HepG2 (cell line): ENCODE data around the gene CACNA1C. TPM values are rescaled to one million over a fixed set of nuclear protein-coding genes. Genes with fewer than 3 reads are reported as not detected.

Experiments
- ATAC-seq: fragments of 200-7000 bp; cut with Tn5 transposase; 3 replicates; pipeline ENCODE4 v1.9.1; 2020; ENCODE audit warnings: mild to moderate bottlenecking, moderate library complexity
- BruUV-seq: library from RNA; stranded (reverse); fragments of 400-500 nt; replicated peaks from 2 replicates; lab custom pipeline; 2021; lab: Mats Ljungman, UMichigan
- CTCF ChIA-PET: fragments of 300-600 bp; formaldehyde crosslinking; extraction: SDS; loops from one replicate; lab custom pipeline; 2021; ENCODE audit warnings: low total read pairs, inconsistent platforms, low intra/inter-chr PET ratio; lab: Yijun Ruan, JAX
- POLR2A ChIA-PET: fragments of 350-600 bp; sonication (Branson Sonifier 250); formaldehyde crosslinking; loops from one replicate; lab custom pipeline; 2020; ENCODE audit warnings: antibody characterized with exemption, inconsistent platforms; lab: Yijun Ruan, JAX
- DNase-seq: peaks from one replicate; pipeline ENCODE4 v3.0.0-alpha.2; 2015; ENCODE audit warnings: low spot score
- FAIRE-seq: peaks from 3 replicates; lab custom pipeline; 2011; peaks lifted over from hg19 to GRCh38; lab: Jason Lieb, UNC
- H2AFZ ChIP-seq: one replicate; pipeline ENCODE4 v1.6.1; 2011; ENCODE audit warnings: low read length, inconsistent platforms
- H3K27ac ChIP-seq: fragments of 300-600 bp; 3 replicates; pipeline ENCODE4 v1.8.0; 2011; ENCODE audit warnings: mixed run types, mild to moderate bottlenecking, mixed read lengths, low read length, inconsistent platforms; ENCODE audit not compliant: insufficient read depth; ENCODE audit errors: extremely low read length
- H3K27me3 ChIP-seq, 2 experiments: fragments of 200-600 bp in 1 of 2; 2 replicates in 1 of 2; 3 replicates in 1 of 2; pipeline versions ENCODE4 v1.6.0 to v1.8.0; 2011; ENCODE audit warnings: low read length in 2 of 2, mild to moderate bottlenecking in 2 of 2, moderate library complexity in 2 of 2, inconsistent platforms in 1 of 2; ENCODE audit not compliant: insufficient read depth in 2 of 2, control insufficient read depth in 1 of 2
- H3K36me3 ChIP-seq, 2 experiments: fragments of 200-600 bp in 1 of 2; replicated peaks in 1 of 2; 2 replicates in 1 of 2; 3 replicates in 1 of 2; pipeline versions ENCODE4 v1.5.1 to v1.8.0; 2011; ENCODE audit warnings: low read length in 2 of 2, inconsistent platforms in 1 of 2; ENCODE audit not compliant: insufficient read depth in 2 of 2, control insufficient read depth in 1 of 2
- H3K4me1 ChIP-seq: 2 replicates; pipeline ENCODE4 v1.5.1; 2012; ENCODE audit warnings: low read length, inconsistent platforms; ENCODE audit not compliant: insufficient read depth
- H3K4me2 ChIP-seq: 2 replicates; pipeline ENCODE4 v1.6.0; 2011; ENCODE audit warnings: low read depth, low read length, inconsistent platforms
- H3K4me3 ChIP-seq, 3 experiments: fragments of 200-600 bp in 1 of 3; sonication (generic), shearing (Covaris generic) in 1 of 3; replicated peaks in 1 of 3; 2 replicates each; pipeline ENCODE4 v1.5.1; 2011 to 2016; ENCODE audit warnings: low read length in 3 of 3, inconsistent platforms in 2 of 3, low read depth in 2 of 3, mild to moderate bottlenecking in 2 of 3, control low read depth in 1 of 3, mixed read lengths in 1 of 3; ENCODE audit not compliant: insufficient read depth in 1 of 3
- H3K79me2 ChIP-seq: one replicate; pipeline ENCODE4 v1.6.1; 2011; ENCODE audit warnings: low read length, inconsistent platforms; ENCODE audit not compliant: insufficient read depth
- H3K9ac ChIP-seq: 2 replicates; pipeline ENCODE4 v1.6.0; 2011; ENCODE audit warnings: mild to moderate bottlenecking, low read depth, low read length, inconsistent platforms; ENCODE audit not compliant: insufficient read depth
- H3K9me3 ChIP-seq: 2 replicates; pipeline ENCODE4 v1.5.1; 2012; ENCODE audit warnings: mild to moderate bottlenecking, low read length
- H4K20me1 ChIP-seq: 2 replicates; pipeline ENCODE4 v1.6.0; 2011; ENCODE audit warnings: inconsistent platforms, mild to moderate bottlenecking, low read length, moderate library complexity; ENCODE audit not compliant: insufficient read depth
- FLYWCH1 ChIP-seq: sonication (generic); formaldehyde crosslinking; IDR thresholded peaks from 2 replicates; pipeline ENCODE4 v1.8.1; 2023; ENCODE audit warnings: mild to moderate bottlenecking, missing genetic modification reagents
- GFI1 ChIP-seq: sonication (generic); formaldehyde crosslinking; IDR thresholded peaks from 2 replicates; pipeline ENCODE4 v1.5.0; 2020; ENCODE audit warnings: missing genetic modification reagents, mild to moderate bottlenecking, borderline replicate concordance
- GLI4 ChIP-seq: sonication (generic); formaldehyde crosslinking; IDR thresholded peaks from 2 replicates; pipeline ENCODE4 v1.5.1; 2020; ENCODE audit warnings: missing genetic modification reagents, mild to moderate bottlenecking, moderate library complexity, borderline replicate concordance
- HNRNPL ChIP-seq: fragments of 200-400 bp; formaldehyde crosslinking; IDR thresholded peaks from 2 replicates; pipeline ENCODE4 v1.6.1; 2017; ENCODE audit warnings: mild to moderate bottlenecking, low read depth, low read length
- HNRNPLL ChIP-seq: fragments of 200-400 bp; formaldehyde crosslinking; IDR thresholded peaks from 2 replicates; pipeline ENCODE4 v1.6.1; 2017; ENCODE audit warnings: mild to moderate bottlenecking, low read depth, low read length; ENCODE audit not compliant: poor library complexity, severe bottlenecking
- NCOA1 ChIP-seq: sonication (generic); formaldehyde crosslinking; IDR thresholded peaks from 2 replicates; pipeline ENCODE4 v1.9.0; 2021; ENCODE audit warnings: missing genetic modification reagents
- PAF1 ChIP-seq: IDR thresholded peaks from 2 replicates; pipeline ENCODE4 v1.6.1; 2016; ENCODE audit warnings: missing genetic modification reagents, missing compliant biosample characterization
- RFXANK ChIP-seq: IDR thresholded peaks from 2 replicates; pipeline ENCODE4 v1.6.1; 2016
- SIN3B ChIP-seq: fragments of 150-350 bp; IDR thresholded peaks from 2 replicates; pipeline ENCODE4 v1.6.1; 2014; ENCODE audit warnings: low read length
- SMARCE1 ChIP-seq: fragments of 450-650 bp; IDR thresholded peaks from 2 replicates; pipeline ENCODE4 v1.6.1; 2017; ENCODE audit warnings: borderline replicate concordance
- TBP ChIP-seq: sonication (generic); formaldehyde crosslinking; IDR thresholded peaks from 2 replicates; pipeline ENCODE4 v1.5.0; 2020; ENCODE audit warnings: missing genetic modification reagents
- ZFP41 ChIP-seq: sonication (generic); formaldehyde crosslinking; IDR thresholded peaks from 2 replicates; pipeline ENCODE4 v1.4.0; 2020; ENCODE audit warnings: mild to moderate bottlenecking, missing genetic modification reagents, borderline replicate concordance
- ZNF136 ChIP-seq: sonication (generic); formaldehyde crosslinking; IDR thresholded peaks from 2 replicates; pipeline ENCODE4 v1.8.1; 2022; ENCODE audit warnings: low read depth, mild to moderate bottlenecking, moderate library complexity, missing genetic modification reagents
- ZNF333 ChIP-seq: sonication (generic); formaldehyde crosslinking; IDR thresholded peaks from 2 replicates; pipeline ENCODE4 v1.4.0; 2020; ENCODE audit warnings: mild to moderate bottlenecking, missing genetic modification reagents, borderline replicate concordance
- WGBS: methylation state at CpG from one replicate; pipeline ENCODE4 v1.1.6; 2017; ENCODE audit warnings: low lambda C conversion rate; 5-methylcytosine and 5-hydroxymethylcytosine counted together
- in situ Hi-C: cut with HindIII; loops from 2 replicates; pipeline ENCODE4 v1.10.0; 2017; ENCODE audit warnings: low pct_unique_long_range_greater_than_20kb; ENCODE audit not compliant: extremely low pct_ligation_motif_present
- intact Hi-C: fragments of 100-400 bp; cut with micrococcal nuclease; formaldehyde crosslinking; loops from one replicate; pipeline ENCODE4 v1.10.0; 2022; ENCODE audit not compliant: unreplicated experiment
- polyA plus RNA-seq, 8 experiments: library from polyadenylated mRNA; depleted of rRNA in 3 of 8; stranded (reverse) in 7 of 8; unstranded in 1 of 8; fragments of >200 nt; fragmentation: Illumina TruSeq in 4 of 8; extraction: Trizol in 4 of 8; gene quantifications; 2 replicates each; pipeline versions ENCODE4 v1.2.1 to v1.2.3, GENCODE V29; 2011 to 2016; ENCODE audit warnings: low read depth in 4 of 8, missing spikeins in 1 of 8, mixed read lengths in 1 of 8; ENCODE audit not compliant: insufficient read depth in 1 of 8
- total RNA-seq, 5 experiments: library from RNA; depleted of rRNA; stranded (reverse); fragments of >200 nt; fragmentation: Illumina TruSeq; extraction: Trizol; gene quantifications; 2 replicates each; pipeline ENCODE4 v1.2.3, GENCODE V29; 2016; ENCODE audit warnings: low read depth in 1 of 5
- TF ChIP-seq, protein P1 (sequence below): sonication (generic); formaldehyde crosslinking; IDR thresholded peaks from 2 replicates; pipeline ENCODE4 v1.9.0; 2021; ENCODE audit warnings: missing genetic modification reagents, mild to moderate bottlenecking, borderline replicate concordance

CACNA1C gene
- total and polyA plus RNA-seq, 2 of the 13 experiments (the other 11 are each of a cell fraction or from before 2014, with no cell fraction given): not detected

DNA sequence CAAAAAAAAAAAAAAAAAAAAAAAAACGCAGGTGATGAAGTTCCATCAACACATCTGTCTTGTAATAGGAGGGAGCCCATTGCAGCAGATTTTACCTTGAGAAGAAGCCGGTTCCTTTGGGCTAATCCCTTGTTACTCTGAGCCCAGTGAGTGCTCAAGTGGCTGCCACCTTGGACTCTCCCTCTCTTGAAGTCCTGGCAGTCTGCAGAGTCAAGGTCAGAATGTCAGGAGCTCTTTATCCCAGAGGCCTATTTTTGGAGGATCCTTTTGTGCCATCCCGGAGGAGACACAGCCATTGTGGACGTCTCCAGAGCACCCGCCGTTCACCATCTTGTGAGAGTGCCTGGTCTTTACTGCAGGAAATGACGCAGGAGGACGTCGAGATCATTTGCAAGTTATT is 397.8 kb downstream of the CACNA1C start (continued):
- TF ChIP-seq GFI1 (CRISPR knock-in tag): no peak
- no peak for TF ChIP-seq HNRNPL
- no peak for TF ChIP-seq RFXANK (CRISPR knock-in tag)
- no peak for TF ChIP-seq TBP (CRISPR knock-in tag)
- TF ChIP-seq ZNF136 (CRISPR knock-in tag): no peak
- no peak for TF ChIP-seq FLYWCH1 (CRISPR knock-in tag)
- TF ChIP-seq ZNF333 (CRISPR knock-in tag): no peak

DNA sequence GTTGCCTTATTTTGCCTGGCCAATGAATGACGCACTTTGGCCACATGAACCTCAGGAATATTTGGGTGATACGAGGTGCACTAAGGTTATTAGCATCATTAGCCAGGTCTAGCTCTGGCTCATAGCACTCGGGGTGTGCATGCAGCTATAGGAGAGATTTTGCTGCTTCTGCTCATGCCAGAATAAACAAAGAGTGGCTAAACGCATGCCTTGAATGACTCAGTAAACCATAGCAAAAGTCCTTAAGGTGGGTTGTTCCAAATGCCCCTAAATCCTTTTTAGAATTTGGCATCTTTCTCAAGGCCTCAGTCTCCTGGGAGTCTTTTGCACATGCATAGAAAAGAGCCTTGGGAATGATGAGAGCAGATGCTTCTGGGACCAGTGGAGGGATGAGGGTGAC is 398.2 kb downstream of the CACNA1C start:
- Histone ChIP-seq H3K9me3 (no peaks in the 10 kb centered on the region), H3K4me3 (no peak overlapping the region), H3K4me2 (no peak overlapping the region), H3K27ac (no peak overlapping the region), H3K79me2 (no peaks in the 10 kb centered on the region), H3K27me3 (peaks cover 8 to 42% of the 10 kb centered on the region in 2 experiments; a peak in 4 of 5 replicates), H3K9ac (no peak overlapping the region)
- intact Hi-C loops: no loop called here
- no TSS peak for BruUV-seq
- DNase-seq: no peak
- no peak for TF ChIP-seq HNRNPLL
- no peak for TF ChIP-seq ZFP41 (CRISPR knock-in tag)
- TF ChIP-seq NCOA1: no peak
- no peak for TF ChIP-seq SIN3B
- TF ChIP-seq GLI4: no peak
- TF ChIP-seq SMARCE1: no peak
- TF ChIP-seq, protein P1, sequence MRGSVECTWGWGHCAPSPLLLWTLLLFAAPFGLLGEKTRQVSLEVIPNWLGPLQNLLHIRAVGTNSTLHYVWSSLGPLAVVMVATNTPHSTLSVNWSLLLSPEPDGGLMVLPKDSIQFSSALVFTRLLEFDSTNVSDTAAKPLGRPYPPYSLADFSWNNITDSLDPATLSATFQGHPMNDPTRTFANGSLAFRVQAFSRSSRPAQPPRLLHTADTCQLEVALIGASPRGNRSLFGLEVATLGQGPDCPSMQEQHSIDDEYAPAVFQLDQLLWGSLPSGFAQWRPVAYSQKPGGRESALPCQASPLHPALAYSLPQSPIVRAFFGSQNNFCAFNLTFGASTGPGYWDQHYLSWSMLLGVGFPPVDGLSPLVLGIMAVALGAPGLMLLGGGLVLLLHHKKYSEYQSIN (CRISPR knock-in tag): no peak
- no peak for TF ChIP-seq PAF1
- TF ChIP-seq, all 625 proteins: peak for 0
- ATAC-seq: no peak
- no peaks in the 10 kb centered on the region for H3K36me3 ChIP-seq
- H3K4me1 ChIP-seq: no peaks in the 10 kb centered on the region
- FAIRE-seq: no peak
- ChIA-PET POLR2A (no interaction called here), CTCF (no interaction called here)
- WGBS: 20% methylated on average over 4 of the region's 4 CpGs
- no peaks in the 10 kb centered on the region for H4K20me1 ChIP-seq
- no peak overlapping the region for H2AFZ ChIP-seq
- in situ Hi-C loops: no loop called here
